Esophagus squamous epithelium (tissue), 5 donors: ENCODE results near the gene IFT88. TPM values are rescaled to one million over a fixed set of nuclear protein-coding genes. Genes with fewer than 3 reads are reported as not detected.

Source experiments
- DNase-seq: peaks from one replicate; lab custom pipeline; 2025; lab: John Stamatoyannopoulos, UW
- H3K27ac ChIP-seq, 4 donors: fragments of 200-600 bp; sonication (generic); one replicate each; pipeline ENCODE4 v1.5.1; 2016 to 2019; ENCODE audit warnings: mild to moderate bottlenecking in 1 of 4
- H3K27me3 ChIP-seq, 4 donors: fragments of 200-600 bp; sonication (generic); 1 replicate in 3 of 4; 2 replicates in 1 of 4; pipeline versions ENCODE4 v1.5.1 to v1.6.0; 2017 to 2021; ENCODE audit warnings: antibody characterized with exemption in 1 of 4
- H3K36me3 ChIP-seq, 3 donors: fragments of 200-600 bp; sonication (generic); one replicate each; pipeline ENCODE4 v1.5.1; 2016 to 2019
- H3K4me1 ChIP-seq, 3 donors: fragments of 200-600 bp; sonication (generic); one replicate each; pipeline ENCODE4 v1.5.1; 2017 to 2019
- H3K4me3 ChIP-seq, 4 donors: fragments of 200-600 bp; sonication (generic); 1 replicate in 3 of 4; 2 replicates in 1 of 4; pipeline ENCODE4 v1.5.1; 2016 to 2019; ENCODE audit warnings: mild to moderate bottlenecking in 2 of 4, moderate library complexity in 1 of 4
- H3K9me3 ChIP-seq, 3 donors: fragments of 200-600 bp; sonication (generic); one replicate each; pipeline ENCODE4 v1.5.1; 2016 to 2019
- POLR2A ChIP-seq, 4 donors: fragments of 450-650 bp; IDR thresholded peaks; one replicate each; pipeline ENCODE4 v1.6.1; 2017; ENCODE audit warnings: antibody characterized with exemption in 4 of 4, mild to moderate bottlenecking in 4 of 4, moderate library complexity in 3 of 4
- WGBS, 2 donors: methylation state at CpG; one replicate each; pipeline ENCODE4 v1.1.5; 2018; 5-methylcytosine and 5-hydroxymethylcytosine counted together
- intact Hi-C: fragments of 100-400 bp; cut with DNase I; formaldehyde crosslinking; loops from one replicate; pipeline ENCODE4 v1.15.0; 2022
- total RNA-seq, 4 donors: library from RNA; depleted of rRNA; stranded (reverse); fragments of >200 nt; gene quantifications; one replicate each; pipeline ENCODE4 v1.1.0, GENCODE V29; 2016
- TF ChIP-seq, protein P1 (sequence below), 6 experiments: fragments of 450-650 bp in 4 of 6; fragments of 200-600 bp in 2 of 6; sonication (generic) in 2 of 6; IDR thresholded peaks; one replicate each; pipeline ENCODE4 v1.5.1; 2016 to 2019; ENCODE audit warnings: antibody characterized with exemption in 6 of 6, mild to moderate bottlenecking in 4 of 6, moderate library complexity in 4 of 6
- donor health status: DM: yes; HTN: yes; CAD: no.

The IFT88 gene
- total RNA-seq, 4 donors from 2014 or later, result 2.0 to 7.8 (median 4.8) TPM

DNA sequence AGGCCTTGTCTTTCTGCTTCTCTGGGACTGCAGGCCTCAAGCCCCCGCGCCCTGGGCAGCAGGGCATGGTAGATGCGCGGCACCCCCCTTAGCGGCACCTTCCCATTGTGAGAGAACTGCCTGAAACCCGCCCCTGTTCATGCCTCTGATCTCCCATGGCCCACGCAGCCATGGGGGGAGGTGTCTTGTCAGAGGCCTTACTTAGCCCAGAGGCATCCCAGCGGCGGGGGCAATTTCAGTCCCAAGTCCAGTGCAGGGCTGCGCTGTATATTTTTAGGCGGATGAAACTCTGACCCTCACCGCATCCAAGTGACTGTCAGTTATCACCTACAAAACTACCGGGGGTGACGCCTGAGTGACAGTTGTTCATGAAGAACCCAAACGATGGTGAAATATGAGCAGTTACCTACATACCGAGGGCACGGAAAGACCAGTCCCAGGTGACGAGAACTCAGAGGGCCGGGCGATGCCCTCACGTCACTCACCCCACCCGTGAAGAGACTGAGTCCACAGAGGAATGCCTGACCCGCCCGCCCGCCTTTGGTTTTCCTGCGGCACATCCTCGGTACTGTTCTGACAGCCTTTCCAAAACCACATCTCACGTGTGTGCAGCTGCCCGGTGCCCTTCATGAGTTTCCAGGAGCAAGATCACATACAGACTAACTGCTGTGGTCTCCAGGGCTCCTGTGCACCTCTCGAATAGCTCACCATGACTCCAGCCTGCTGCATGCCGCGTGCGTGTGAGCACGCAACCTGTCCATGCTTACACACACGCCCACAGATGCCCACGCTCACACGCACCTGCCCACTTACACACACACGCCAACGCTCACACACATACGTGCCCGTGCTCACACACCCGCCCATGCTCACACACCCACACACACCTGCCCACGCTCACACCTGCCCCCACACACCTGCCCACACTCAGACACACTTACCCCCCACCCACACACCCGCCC is 150.9 kb downstream of the IFT88 start:
- no peak for TF ChIP-seq POLR2A (IDR thresholded peaks at IDR 0.05)
- DNase-seq, result no peak
- WGBS, 2 donors, result 90 to 95% methylated on average over 29 to 30 of the region's 44 CpGs

DNA sequence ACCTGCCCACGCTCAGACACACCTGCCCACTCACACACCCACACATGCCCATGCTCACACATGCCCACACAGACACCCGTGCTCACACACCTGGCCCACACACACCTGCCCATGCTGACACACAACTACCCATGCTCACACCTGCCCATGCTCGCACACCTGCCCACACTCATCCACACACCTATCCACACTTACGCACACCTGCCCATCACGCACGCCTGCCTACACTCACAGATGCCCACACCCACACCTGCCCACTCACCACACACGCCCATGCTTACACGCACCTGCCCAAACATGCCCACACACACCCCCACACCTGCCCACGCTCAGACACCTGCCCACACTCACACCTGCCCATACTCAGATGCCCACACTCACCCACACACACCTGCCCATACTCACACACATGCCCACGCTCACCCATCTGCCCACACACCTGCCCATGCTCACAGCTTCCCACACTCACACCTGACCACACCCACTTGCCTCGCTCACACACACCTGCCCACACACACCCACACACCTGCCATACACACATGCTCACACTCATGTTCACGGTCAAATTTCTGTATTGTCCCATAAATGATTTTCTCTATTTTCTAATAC is 152.1 kb downstream of the IFT88 start:
- intact Hi-C loops, result loop anchor here (10.0 kb wide), 2 partner anchors 116 to 206 kb away; no protein-coding TSS in a partner anchor
- H3K36me3 ChIP-seq, result no peaks in the 10 kb centered on the region
- H3K27ac ChIP-seq, result no peak overlapping the region
- no peaks in the 10 kb centered on the region for H3K9me3 ChIP-seq
- peaks cover 0 to 47% (median 0%) of the 10 kb centered on the region in 4 donors for H3K27me3 ChIP-seq
- WGBS, 2 donors, result 60 to 80% methylated on average over 12 of the region's 12 CpGs
- H3K4me3 ChIP-seq, result no peak overlapping the region
- DNase-seq, result no peak
- peaks cover 8 to 22% (median 17%) of the 10 kb centered on the region in 3 donors for H3K4me1 ChIP-seq
- TF ChIP-seq, protein P1, sequence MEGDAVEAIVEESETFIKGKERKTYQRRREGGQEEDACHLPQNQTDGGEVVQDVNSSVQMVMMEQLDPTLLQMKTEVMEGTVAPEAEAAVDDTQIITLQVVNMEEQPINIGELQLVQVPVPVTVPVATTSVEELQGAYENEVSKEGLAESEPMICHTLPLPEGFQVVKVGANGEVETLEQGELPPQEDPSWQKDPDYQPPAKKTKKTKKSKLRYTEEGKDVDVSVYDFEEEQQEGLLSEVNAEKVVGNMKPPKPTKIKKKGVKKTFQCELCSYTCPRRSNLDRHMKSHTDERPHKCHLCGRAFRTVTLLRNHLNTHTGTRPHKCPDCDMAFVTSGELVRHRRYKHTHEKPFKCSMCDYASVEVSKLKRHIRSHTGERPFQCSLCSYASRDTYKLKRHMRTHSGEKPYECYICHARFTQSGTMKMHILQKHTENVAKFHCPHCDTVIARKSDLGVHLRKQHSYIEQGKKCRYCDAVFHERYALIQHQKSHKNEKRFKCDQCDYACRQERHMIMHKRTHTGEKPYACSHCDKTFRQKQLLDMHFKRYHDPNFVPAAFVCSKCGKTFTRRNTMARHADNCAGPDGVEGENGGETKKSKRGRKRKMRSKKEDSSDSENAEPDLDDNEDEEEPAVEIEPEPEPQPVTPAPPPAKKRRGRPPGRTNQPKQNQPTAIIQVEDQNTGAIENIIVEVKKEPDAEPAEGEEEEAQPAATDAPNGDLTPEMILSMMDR (IDR thresholded peaks at IDR 0.05), result no peak
- no peak for TF ChIP-seq POLR2A (IDR thresholded peaks at IDR 0.05)

More for the DNA sequence above, 150.9 kb downstream of the IFT88 start:
- peaks cover 14 to 34% (median 28%) of the 10 kb centered on the region in 3 donors for H3K4me1 ChIP-seq
- H3K4me3 ChIP-seq, result no peak overlapping the region
- no peaks in the 10 kb centered on the region for H3K36me3 ChIP-seq
- no peak overlapping the region for H3K27ac ChIP-seq
- intact Hi-C loops, result loop anchor here (10.0 kb wide), 2 partner anchors 117 to 207 kb away; no protein-coding TSS in a partner anchor
- peaks cover 0 to 47% (median 0%) of the 10 kb centered on the region in 4 donors for H3K27me3 ChIP-seq
- no peaks in the 10 kb centered on the region for H3K9me3 ChIP-seq

DNA sequence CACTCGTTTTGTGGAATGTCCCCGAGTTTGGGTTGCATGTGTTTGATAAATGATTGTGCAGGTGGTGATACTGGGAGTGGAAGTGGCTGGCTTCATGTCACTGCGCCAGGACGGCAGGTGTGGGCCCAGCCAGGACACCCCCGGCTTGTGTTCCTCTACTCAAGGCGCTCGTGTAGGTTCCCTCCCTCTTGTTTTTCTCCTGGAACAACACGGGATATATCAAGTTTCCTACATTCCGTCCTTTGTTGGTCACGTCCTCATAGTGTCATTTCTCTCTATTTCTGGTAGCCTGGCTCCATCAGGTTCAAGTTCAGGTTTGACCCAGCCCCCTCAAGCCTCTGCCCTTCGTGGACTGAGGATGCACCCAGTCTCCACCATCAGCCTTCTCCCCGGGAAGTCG is 152.8 kb downstream of the IFT88 start:
- DNase-seq, result no peak
- 77 to 80% methylated on average over 12 to 13 of the region's 13 CpGs for WGBS, 2 donors
- peaks cover 0 to 40% (median 0%) of the 10 kb centered on the region in 4 donors for H3K27me3 ChIP-seq
- no peak overlapping the region for H3K27ac ChIP-seq
- intact Hi-C loops, result loop anchor here (10.0 kb wide), 2 partner anchors 115 to 205 kb away; no protein-coding TSS in a partner anchor
- no peak overlapping the region for H3K4me3 ChIP-seq
- peaks cover 8 to 14% (median 11%) of the 10 kb centered on the region in 3 donors for H3K4me1 ChIP-seq
- TF ChIP-seq, protein P1 (IDR thresholded peaks at IDR 0.05), result no peak
- no peak for TF ChIP-seq POLR2A (IDR thresholded peaks at IDR 0.05)
- no peaks in the 10 kb centered on the region for H3K36me3 ChIP-seq
- no peaks in the 10 kb centered on the region for H3K9me3 ChIP-seq

DNA sequence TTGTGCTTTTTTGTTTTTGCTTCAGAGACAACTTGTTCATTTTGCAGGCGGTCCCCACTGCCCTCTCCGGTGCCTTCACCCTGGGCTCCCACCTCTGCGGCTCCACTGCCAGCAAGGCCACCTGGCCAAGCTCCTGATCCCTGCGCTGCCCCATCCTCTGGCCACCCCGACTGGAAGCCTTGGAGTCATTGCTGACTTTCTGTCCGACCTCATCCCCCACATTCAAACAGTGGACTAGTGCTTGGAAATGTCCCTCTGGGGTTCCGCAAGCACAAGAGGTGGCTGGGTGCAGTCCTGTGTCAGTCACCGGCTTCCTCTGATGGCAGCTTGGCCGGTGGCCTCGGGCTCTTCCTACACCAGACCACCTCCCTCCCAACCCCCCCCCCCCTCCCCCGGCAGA is 153.5 kb downstream of the IFT88 start:
- DNase-seq, result no peak
- 86 to 88% methylated on average over 3 to 5 of the region's 11 CpGs for WGBS, 2 donors

DNA sequence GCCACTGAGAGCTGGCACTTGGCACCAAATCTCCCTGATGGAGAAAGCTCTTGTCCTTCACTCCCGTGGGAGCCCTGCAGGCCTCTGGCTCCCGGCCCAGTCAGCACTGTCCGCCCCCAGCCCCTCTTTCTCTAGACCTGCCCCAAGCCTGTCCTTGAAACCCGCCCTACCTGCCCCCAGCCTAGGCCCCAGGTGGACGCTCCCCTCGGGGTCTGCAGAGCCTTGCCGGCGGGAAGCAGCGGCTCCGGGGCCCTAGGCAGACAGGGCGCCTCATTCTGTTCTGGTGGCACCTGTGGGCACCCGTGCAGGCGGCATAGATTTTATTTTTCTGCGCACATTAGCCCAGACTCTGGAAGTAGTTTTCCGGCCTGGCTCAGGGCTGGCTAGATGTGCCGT is 154.1 kb downstream of the IFT88 start:
- no peak overlapping the region for H3K27ac ChIP-seq
- H3K36me3 ChIP-seq, result no peaks in the 10 kb centered on the region
- H3K9me3 ChIP-seq, result no peaks in the 10 kb centered on the region
- no peak for DNase-seq
- intact Hi-C loops, result no loop called here
- H3K4me1 ChIP-seq, result peaks cover 8 to 13% (median 10%) of the 10 kb centered on the region in 3 donors
- WGBS, 2 donors, result 47 to 85% methylated on average over 3 to 5 of the region's 16 CpGs
- H3K27me3 ChIP-seq, result peaks cover 0 to 38% (median 0%) of the 10 kb centered on the region in 4 donors
- H3K4me3 ChIP-seq, result peak overlapping the region; percentile 27 to 61 (median 38)
- TF ChIP-seq, protein P1 (IDR thresholded peaks at IDR 0.05), result no peak
- TF ChIP-seq POLR2A (IDR thresholded peaks at IDR 0.05), result no peak

More for the DNA sequence above, 153.5 kb downstream of the IFT88 start:
- no peak overlapping the region for H3K27ac ChIP-seq
- peaks cover 0 to 38% (median 0%) of the 10 kb centered on the region in 4 donors for H3K27me3 ChIP-seq
- H3K36me3 ChIP-seq, result no peaks in the 10 kb centered on the region
- intact Hi-C loops, result no loop called here
- TF ChIP-seq POLR2A (IDR thresholded peaks at IDR 0.05), result no peak
- TF ChIP-seq, protein P1 (IDR thresholded peaks at IDR 0.05), result no peak
- H3K4me3 ChIP-seq, result no peak overlapping the region
- H3K9me3 ChIP-seq, result no peaks in the 10 kb centered on the region
- peaks cover 8 to 13% (median 10%) of the 10 kb centered on the region in 3 donors for H3K4me1 ChIP-seq
